ENCODE measurements around the gene SLC9A8. TPM values are rescaled to one million over a fixed set of nuclear protein-coding genes. Genes with fewer than 3 reads are reported as not detected.

The SLC9A8 gene
- total RNA-seq, 1 donor, result 6.9 TPM

DNA sequence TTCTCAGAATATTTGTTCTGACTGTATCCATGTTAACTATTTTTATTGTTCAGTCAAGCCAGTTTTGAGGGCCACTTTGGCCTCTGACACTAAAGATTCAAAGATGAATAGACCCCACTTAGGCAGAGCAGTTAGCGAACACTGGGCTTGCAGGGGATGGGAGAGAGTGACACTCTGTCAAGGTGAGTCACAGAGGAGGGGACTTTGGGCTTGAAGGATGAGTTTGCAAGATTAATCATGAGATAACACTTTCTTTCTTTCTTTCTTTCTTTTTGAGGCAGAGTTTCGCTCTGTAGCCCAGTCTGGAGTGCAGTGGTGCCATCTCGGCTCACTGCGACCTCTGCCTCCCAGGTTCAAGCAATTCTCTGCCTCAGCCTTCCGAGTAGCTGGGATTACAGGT lies 56.3 kb downstream of the SLC9A8 start:
- H3K4me1 ChIP-seq (ENCODE audit: insufficient read depth, low read length), result peaks cover 10% of the 10 kb centered on the region
- TF ChIP-seq, protein P1, sequence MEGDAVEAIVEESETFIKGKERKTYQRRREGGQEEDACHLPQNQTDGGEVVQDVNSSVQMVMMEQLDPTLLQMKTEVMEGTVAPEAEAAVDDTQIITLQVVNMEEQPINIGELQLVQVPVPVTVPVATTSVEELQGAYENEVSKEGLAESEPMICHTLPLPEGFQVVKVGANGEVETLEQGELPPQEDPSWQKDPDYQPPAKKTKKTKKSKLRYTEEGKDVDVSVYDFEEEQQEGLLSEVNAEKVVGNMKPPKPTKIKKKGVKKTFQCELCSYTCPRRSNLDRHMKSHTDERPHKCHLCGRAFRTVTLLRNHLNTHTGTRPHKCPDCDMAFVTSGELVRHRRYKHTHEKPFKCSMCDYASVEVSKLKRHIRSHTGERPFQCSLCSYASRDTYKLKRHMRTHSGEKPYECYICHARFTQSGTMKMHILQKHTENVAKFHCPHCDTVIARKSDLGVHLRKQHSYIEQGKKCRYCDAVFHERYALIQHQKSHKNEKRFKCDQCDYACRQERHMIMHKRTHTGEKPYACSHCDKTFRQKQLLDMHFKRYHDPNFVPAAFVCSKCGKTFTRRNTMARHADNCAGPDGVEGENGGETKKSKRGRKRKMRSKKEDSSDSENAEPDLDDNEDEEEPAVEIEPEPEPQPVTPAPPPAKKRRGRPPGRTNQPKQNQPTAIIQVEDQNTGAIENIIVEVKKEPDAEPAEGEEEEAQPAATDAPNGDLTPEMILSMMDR (IDR thresholded peaks at IDR 0.05; ENCODE audit: extremely low read depth, low read depth, low read length), result no peak
- H3K79me2 ChIP-seq (ENCODE audit: insufficient read depth, low read length), result no peaks in the 10 kb centered on the region

DNA sequence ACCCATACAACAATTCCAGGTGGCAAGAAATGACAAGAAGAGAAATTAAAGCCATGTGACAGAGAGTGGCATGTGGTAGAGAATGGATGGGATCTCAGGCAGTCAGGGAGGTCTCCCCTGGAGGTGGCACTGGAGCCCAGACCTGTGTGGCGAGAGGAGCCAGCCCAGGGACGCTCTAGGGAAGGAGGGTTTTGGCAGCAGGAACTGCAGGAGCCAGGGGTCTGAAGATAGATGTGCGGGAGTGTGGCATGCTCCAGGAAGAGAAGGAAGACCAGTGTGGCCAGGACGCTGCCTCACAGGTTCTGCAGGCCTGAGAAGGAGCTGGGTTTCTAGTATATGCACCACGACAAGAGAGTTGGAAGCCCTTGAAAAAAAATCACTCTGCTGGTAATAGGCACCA lies 57.6 kb downstream of the SLC9A8 start:
- no peak for DNase-seq (ENCODE audit: insufficient read length, low spot score, missing footprints)
- Histone ChIP-seq H3K79me2 (ENCODE audit: insufficient read depth, low read length) (no peaks in the 10 kb centered on the region), H3K27ac (ENCODE audit: low read depth, low read length) (no peak overlapping the region), H3K4me3 (ENCODE audit: insufficient read depth, low read length) (no peak overlapping the region), H3K4me1 (ENCODE audit: insufficient read depth, low read length) (peaks cover 10% of the 10 kb centered on the region), H4K20me1 (ENCODE audit: insufficient read depth, low read length) (no peaks in the 10 kb centered on the region), H3K36me3 (ENCODE audit: insufficient read depth, low read length) (peaks cover 5% of the 10 kb centered on the region), H3K4me2 (ENCODE audit: insufficient read depth, low read length) (no peak overlapping the region), H3K27me3 (ENCODE audit: insufficient read depth, low read length) (no peaks in the 10 kb centered on the region), H3K9me3 (ENCODE audit: low read depth, low read length) (no peaks in the 10 kb centered on the region), H2AFZ (ENCODE audit: low read length) (no peak overlapping the region)
- TF ChIP-seq, protein P1 (IDR thresholded peaks at IDR 0.05; ENCODE audit: extremely low read depth, low read depth, low read length), result no peak

More for the DNA sequence above, 56.3 kb downstream of the SLC9A8 start:
- no peaks in the 10 kb centered on the region for H3K9me3 ChIP-seq (ENCODE audit: low read depth, low read length)
- DNase-seq (ENCODE audit: insufficient read length, low spot score, missing footprints), result no peak
- H2AFZ ChIP-seq (ENCODE audit: low read length), result no peak overlapping the region
- H4K20me1 ChIP-seq (ENCODE audit: insufficient read depth, low read length), result no peaks in the 10 kb centered on the region
- H3K27me3 ChIP-seq (ENCODE audit: insufficient read depth, low read length), result no peaks in the 10 kb centered on the region
- peaks cover 11% of the 10 kb centered on the region for H3K36me3 ChIP-seq (ENCODE audit: insufficient read depth, low read length)
- no peak overlapping the region for H3K4me3 ChIP-seq (ENCODE audit: insufficient read depth, low read length)
- H3K4me2 ChIP-seq (ENCODE audit: insufficient read depth, low read length), result no peak overlapping the region
- H3K27ac ChIP-seq (ENCODE audit: low read depth, low read length), result no peak overlapping the region

DNA sequence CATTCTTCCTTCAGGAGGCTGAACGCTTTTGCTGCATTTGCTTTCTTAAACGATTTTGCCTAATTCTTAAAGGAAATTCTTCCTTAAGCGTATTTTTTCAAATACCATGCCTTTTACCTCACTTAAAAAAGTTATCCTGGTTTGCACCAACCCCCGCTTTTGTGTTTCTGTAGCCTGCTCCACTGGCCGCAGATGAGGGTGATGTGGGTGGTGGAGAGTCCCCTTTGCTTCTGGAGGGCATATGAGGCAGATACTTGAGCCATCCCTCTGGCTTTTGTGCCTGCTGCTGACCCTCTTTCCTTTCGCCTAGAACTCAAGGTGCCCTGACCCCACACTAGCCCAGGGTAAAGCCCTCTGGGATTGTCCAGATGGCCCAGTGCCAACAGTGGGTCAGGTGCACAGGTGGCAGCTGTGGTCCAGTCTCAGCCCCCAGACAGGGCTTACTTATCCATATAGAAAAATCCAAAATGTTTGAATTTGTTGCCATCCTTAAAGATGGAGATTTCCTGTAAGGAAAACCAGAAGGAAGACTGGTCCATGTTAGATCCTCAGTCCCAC lies 58.8 kb downstream of the SLC9A8 start:
- Histone ChIP-seq H3K79me2 (ENCODE audit: insufficient read depth, low read length) (no peaks in the 10 kb centered on the region), H3K27ac (ENCODE audit: low read depth, low read length) (no peak overlapping the region), H3K4me2 (ENCODE audit: insufficient read depth, low read length) (no peak overlapping the region), H3K9me3 (ENCODE audit: low read depth, low read length) (no peaks in the 10 kb centered on the region), H4K20me1 (ENCODE audit: insufficient read depth, low read length) (no peaks in the 10 kb centered on the region), H3K4me1 (ENCODE audit: insufficient read depth, low read length) (peaks cover 4% of the 10 kb centered on the region), H2AFZ (ENCODE audit: low read length) (no peak overlapping the region), H3K4me3 (ENCODE audit: insufficient read depth, low read length) (no peak overlapping the region), H3K36me3 (ENCODE audit: insufficient read depth, low read length) (peaks cover 6% of the 10 kb centered on the region), H3K27me3 (ENCODE audit: insufficient read depth, low read length) (no peaks in the 10 kb centered on the region)
- TF ChIP-seq, protein P1 (IDR thresholded peaks at IDR 0.05; ENCODE audit: extremely low read depth, low read depth, low read length), result no peak
- no peak for DNase-seq (ENCODE audit: insufficient read length, low spot score, missing footprints)

DNA sequence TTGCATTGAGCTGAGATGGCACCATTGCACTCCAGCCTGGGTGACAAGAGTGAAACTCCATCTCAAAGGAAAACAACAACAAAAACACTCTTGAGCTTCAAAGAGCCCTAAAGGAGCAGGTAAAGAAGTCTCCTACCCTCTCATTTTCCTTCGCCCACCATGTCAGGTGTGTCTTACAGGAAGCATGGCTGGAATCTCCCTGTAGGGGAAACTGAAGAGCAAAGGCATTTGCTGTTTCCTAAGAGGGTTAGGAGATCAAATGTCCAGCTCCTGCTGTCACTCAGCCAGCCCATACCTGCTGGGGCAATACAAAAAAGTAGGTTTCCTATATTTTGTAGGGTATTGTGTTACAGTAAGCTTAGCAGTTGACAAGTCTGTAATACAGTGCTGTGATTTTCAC lies 59.4 kb downstream of the SLC9A8 start:
- no peaks in the 10 kb centered on the region for H3K79me2 ChIP-seq (ENCODE audit: insufficient read depth, low read length)

More for the DNA sequence above, 59.4 kb downstream of the SLC9A8 start:
- H2AFZ ChIP-seq (ENCODE audit: low read length), result no peak overlapping the region
- peaks cover 6% of the 10 kb centered on the region for H3K36me3 ChIP-seq (ENCODE audit: insufficient read depth, low read length)
- H3K4me3 ChIP-seq (ENCODE audit: insufficient read depth, low read length), result no peak overlapping the region
- peaks cover 4% of the 10 kb centered on the region for H3K4me1 ChIP-seq (ENCODE audit: insufficient read depth, low read length)
- no peak for DNase-seq (ENCODE audit: insufficient read length, low spot score, missing footprints)
- H3K27ac ChIP-seq (ENCODE audit: low read depth, low read length), result no peak overlapping the region
- no peak overlapping the region for H3K4me2 ChIP-seq (ENCODE audit: insufficient read depth, low read length)
- TF ChIP-seq, protein P1 (IDR thresholded peaks at IDR 0.05; ENCODE audit: extremely low read depth, low read depth, low read length), result no peak
- H4K20me1 ChIP-seq (ENCODE audit: insufficient read depth, low read length), result no peaks in the 10 kb centered on the region
- H3K9me3 ChIP-seq (ENCODE audit: low read depth, low read length), result no peaks in the 10 kb centered on the region
- H3K27me3 ChIP-seq (ENCODE audit: insufficient read depth, low read length), result no peaks in the 10 kb centered on the region

All from osteoblast (primary cell).